ENCODE data around the gene ADCY2.

GRCh38 chr5:7374186-7374585 lies 21.8 kb upstream of the ADCY2 start:
- TF ChIP-seq CTCF (IDR thresholded peaks at IDR 0.05) = no peak
- TF ChIP-seq POLR2A (IDR thresholded peaks at IDR 0.05) = no peak
